ENCODE measurements around the gene QKI.
"Not testable (repeated sequence)": the region's sequence is repeated elsewhere in the genome, so short reads cannot be mapped to it uniquely, and the experiment has no call there.

QKI gene

DNA sequence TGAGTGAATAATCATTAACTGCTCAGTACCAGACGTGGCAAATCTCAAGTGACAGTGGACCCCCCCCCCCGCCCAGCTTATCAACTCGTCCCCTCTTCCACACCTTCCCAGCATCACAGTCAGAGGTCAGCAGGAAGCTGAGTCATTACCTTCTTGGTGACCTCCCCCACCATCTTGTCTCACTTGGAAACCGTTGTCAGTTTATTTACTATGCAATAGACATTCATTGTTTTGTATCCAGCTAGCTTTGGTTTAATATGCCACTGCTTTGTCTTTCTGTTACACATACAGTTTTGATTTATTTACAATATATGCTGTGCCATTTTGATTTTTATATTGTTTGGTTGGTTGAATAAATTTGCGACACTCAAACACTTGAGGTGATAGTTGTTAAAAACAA is 158.1 kb downstream of the QKI start:
- DNase-seq (ENCODE audit: low read depth in 1 of 2, low spot score in 1 of 2), result no peak

DNA sequence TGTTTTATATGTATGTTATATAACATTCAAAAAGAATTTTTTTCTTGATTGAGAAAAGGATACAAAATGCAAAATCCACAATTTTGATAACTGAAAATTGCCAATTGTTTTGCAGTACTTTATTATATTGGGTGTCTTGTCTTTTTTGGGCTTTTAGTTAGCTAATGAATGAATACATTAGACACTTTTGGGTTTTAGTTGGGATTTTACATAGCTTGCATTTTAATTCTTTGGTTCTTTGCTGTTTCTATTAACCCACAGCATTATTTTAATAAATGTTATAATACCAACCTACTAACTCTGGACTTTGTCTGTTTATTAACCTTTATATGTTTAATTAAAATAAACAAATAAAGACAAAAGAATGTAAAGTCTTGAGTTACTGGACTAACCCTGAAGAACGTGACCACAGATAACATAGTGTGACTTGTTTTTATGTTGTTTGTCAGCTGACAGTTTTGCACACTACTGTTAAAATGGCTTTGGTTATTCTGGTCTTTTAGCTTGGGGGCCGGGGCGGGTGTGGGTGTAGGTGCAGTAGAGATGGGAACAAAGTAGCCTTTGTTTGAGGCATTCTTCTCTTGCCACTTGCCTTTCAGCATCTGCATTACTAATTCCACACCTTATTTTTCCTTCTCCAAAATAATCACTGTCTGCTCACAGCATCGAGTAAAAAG is 159.1 kb downstream of the QKI start:
- DNase-seq (ENCODE audit: low read depth in 1 of 2, low spot score in 1 of 2), result no peak

DNA sequence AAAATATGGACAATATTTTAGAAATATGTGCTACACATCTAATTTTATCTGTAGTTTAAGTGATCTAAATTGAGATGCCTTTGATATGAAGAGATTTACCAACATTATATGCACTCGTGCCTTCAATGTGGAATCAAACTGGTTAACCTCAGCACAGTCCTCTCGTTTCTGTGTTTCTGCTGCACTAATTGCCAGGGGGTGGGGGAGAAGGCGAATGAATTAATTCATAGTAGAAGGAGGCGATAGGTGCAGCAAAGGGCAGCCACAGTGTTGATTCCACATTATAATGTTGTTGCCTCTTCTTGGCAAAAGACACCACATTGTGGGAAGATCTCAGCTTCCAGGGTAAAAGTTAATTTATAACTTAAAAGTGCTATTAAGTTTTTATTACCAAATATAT is 161.6 kb downstream of the QKI start:
- no peak for DNase-seq (ENCODE audit: low read depth in 1 of 2, low spot score in 1 of 2)

DNA sequence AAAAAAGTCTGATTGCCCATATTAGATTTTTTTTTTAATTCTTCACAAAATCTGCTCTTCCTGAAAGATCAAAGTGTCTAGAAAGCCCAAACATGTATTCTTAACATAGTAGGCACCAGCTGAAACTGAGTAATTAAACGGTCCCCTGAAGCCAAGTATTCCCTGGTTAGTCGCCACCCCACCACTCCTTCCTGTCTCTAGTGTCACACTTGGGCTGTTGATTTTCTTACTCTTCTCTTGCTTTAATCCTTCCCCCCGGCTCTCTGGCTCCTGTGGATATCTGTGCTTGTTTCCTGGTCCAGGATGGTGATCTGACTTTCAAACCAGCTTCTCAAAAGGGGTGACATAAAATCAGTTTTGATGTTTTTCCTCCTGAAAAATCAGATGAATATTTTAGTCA is 162.9 kb downstream of the QKI start:
- no peak for DNase-seq (ENCODE audit: low read depth in 1 of 2, low spot score in 1 of 2)

DNA sequence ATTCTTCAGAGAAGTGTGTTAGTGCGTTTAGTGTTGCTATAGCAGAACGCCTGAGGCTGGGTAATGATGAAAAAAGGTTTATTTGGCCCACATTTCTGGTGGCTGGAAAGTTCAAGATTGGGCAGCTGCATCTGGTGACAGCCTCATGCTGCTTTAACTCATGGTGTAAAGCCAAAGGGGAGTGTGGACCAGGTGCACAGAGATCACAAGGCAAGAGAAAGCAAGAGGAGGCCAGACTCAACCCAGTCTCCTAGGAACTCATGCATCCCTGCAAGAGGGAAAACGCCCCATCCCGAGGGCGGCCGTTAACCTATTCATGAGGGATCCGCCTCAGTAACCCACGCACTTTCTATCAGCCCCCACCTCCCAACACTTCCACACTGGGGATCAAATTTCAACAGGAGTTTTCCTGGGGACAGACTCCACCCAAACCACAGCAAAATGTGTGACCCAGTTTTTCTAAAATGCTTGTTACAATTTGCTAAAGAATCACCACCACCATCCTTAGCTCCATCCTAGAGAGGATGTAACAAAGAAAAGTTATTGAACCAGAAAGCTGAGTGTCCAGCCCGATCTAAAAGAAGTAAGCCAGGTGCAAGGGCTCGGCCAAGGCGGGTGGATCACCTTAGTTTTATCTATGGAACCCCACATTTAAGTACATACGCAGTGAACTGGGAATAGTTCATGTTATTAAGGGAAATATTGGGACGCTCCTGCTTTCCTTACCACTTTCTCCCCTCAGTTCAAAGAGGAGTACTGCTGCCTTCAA is 164.8 kb downstream of the QKI start:
- no peak for DNase-seq (ENCODE audit: low read depth in 1 of 2, low spot score in 1 of 2)

DNA sequence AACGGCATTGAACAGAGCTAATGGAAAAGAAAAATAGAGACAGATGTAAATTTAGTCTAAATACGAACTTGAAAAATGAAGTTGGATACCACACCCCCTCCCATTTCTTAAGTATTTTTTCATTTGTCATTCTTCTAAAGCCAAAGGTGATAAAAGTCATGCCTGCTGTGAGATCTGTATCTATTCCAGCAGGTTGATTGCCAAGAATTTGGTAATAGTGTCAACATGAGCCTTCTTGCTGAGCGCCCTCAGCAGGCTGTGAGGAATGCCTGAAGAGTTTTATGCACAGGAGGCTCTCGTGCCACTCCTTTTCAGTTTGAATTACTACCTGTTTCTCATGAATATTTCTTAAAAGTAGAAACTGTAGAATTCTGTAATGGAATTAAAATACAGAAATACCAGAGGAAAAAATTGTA is 165.4 kb downstream of the QKI start:
- no peak for DNase-seq (ENCODE audit: low read depth in 1 of 2, low spot score in 1 of 2)

DNA sequence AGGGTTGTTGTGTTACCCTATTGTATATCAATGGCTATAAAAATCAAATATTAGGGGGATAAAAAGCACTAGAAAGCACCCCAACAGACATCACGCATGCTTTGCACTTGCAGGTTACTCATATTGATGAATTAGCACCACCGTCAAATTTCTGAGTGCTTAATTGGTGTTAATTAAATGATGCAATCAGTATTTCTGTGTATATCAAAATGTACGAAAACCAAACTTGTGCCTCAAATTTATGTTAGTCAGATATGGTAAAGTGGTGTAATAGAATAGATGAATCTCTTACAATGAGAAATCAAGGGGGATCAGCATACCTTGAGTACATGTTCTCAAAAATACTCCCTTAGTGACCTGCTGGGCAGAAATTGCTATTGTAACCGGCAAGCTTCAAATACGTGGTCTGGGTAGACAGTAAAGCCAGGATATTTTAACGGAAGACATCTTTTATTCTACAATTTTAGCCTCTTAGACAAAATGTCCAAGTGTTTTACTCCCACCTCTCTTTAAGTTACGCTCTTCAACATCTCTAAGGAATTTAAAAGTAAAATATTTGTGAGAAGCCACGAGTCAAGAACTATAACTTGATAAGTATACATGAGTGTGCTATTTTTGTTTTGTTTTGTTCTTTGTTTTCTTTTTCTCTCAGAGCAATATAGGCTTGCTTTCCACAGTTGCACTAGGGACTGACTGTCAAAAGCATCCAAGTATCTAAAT is 166.0 kb downstream of the QKI start:
- DNase-seq (ENCODE audit: low read depth in 1 of 2, low spot score in 1 of 2), result no peak

DNA sequence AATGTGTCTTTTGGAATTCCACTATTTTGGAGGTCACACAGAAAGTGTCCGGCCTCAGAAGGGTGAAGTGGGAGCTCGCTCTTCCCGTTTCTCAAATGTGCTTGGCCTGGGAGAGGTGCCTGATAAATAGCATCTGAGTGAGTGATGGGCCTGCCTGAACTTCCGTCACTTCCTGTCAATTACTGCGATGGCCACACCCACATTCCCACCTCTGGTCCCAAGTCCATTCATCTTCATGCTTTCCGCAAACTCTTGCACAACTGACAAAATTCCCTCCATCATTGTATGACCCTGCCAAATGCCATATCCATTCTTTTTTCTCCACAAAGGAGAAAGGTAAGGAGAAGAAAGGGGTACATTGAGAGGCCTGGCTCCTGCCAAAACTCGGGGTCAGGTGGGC is 169.0 kb downstream of the QKI start:
- DNase-seq (ENCODE audit: low read depth in 1 of 2, low spot score in 1 of 2), result no peak

DNA sequence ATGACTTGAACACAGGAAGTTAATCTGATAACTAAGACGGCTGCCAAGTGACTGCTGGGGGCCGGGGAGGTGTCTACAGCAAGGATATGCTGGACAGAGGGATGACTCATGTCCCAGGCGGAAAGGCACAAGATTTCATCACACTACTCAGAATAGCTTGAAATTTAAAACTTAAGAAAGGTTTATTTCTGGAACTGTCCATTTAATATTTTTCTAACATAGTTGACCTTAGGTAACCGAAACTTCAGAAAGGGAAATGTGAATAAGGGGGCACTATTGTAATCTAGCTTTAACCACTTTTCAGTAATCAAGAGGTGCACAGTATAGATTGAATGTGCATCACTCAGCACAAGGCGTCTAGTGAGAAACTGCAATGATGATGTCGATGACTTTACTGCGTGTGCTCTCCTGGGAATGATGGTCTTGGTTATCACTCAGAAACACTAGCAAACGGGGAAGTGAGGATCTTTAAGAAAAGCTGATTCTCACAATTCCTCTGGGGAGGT is 171.5 kb downstream of the QKI start:
- DNase-seq (ENCODE audit: low read depth in 1 of 2, low spot score in 1 of 2), result no peak

DNA sequence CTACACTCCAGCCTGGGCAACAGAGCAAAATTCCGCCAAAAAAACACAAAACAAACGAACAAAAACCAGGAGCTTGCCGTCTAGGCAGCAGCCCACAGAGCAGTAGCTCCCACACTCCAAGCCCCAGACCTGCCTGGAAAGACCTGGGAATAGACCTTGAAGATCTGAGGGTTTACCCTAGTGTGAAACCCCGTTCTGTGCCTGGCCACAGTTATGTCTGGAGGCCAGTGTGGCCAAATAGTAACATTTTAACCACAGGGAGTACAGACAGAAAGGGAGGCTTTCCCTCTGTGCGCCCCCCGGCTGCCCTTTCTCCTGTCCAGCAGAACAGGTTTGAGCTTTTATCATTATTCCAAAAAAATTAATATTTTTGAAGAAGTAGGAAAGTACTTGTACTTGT is 172.4 kb downstream of the QKI start:
- no peak for DNase-seq (ENCODE audit: low read depth in 1 of 2, low spot score in 1 of 2)

DNA sequence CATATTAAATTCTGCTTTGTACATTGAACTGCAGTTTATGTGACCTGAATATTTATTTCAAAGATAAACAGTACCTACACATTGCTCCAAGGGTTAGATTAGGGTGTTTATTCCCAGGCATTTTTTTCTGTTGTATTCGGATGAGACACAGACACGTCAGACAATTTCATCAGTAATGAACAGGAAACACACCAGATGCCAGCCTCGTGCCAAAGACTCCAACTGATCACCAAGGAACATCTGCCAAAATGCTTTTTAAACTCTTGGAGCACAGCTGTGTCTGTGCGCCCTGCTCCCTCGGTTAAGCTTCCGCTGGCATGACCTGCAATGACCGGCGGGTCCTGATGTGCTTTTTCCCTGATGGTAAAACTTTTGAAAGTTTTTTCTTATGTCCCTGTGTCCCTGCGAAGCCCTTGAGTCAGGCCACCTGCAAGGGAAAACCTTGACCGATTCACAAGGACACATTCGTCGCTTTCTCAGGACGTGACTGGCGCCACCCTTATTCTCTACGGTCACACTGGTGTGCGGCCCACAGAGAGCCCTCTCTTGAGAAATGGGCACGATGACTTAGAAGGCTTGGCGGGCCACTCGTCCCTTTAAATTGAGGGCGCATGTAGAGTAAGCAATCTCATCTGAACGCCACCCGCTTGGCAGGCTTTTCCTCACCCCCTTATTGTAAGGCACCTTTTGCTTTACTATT is 173.9 kb downstream of the QKI start:
- no peak for DNase-seq (ENCODE audit: low read depth in 1 of 2, low spot score in 1 of 2)

DNA sequence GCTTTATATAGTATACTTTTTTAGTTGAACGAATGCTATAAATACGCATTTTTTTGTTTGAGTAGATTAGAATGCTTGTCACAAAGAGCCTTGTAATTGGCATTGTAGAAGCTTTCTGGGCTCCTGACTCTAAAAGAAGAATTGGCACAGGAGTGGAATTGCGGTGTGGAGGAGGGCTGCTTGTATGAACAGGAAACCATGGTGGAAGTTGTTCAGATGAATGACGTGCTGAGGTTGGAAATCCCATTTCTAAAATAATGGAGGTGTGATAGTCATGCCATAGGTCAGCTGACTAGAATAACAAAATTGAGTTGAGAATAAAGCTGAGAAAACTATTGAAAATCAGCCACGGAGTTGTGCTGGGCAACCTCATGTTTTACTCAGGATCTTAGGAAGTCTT is 174.9 kb downstream of the QKI start:
- DNase-seq (ENCODE audit: low read depth in 1 of 2, low spot score in 1 of 2), result no peak

DNA sequence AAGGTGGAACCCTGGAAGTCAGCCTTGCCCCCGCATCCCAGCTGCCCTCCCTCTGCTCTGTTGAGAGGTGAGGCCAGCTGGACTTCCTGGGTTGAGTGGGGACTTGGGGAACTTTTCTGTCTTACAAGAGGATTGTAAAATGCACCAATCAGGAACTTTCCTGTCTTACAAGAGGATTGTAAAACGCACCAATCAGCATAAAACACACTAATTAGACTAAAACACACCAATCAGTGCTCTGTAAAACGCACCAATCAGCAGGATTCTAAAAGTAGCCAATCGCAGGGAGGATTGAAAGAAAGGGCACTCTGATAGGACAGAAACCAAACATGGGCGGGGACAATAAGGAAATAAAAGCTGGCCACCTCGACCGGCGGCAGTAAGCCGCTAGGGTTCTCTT is 175.6 kb downstream of the QKI start:
- not testable (repeated sequence) for DNase-seq (ENCODE audit: low read depth in 1 of 2, low spot score in 1 of 2)

DNA sequence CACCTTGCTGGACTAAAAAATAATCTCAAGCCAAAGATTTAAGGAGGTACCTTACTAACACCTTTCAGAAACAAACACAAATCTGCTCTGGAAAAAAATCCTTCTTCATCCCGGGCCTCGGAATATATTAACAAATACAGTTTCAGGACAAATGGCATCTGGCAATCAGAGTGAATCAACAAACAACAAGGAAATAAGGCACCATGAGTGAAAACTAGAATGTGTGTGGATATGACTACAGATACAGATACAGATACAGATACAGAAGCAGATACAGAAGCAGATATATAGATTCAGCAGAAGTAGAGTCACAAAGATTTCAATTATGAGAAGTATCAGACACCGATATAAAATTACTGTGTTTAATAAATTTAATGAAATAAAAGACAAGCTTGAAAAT is 178.4 kb downstream of the QKI start:
- DNase-seq (ENCODE audit: low read depth in 1 of 2, low spot score in 1 of 2), result no peak

DNA sequence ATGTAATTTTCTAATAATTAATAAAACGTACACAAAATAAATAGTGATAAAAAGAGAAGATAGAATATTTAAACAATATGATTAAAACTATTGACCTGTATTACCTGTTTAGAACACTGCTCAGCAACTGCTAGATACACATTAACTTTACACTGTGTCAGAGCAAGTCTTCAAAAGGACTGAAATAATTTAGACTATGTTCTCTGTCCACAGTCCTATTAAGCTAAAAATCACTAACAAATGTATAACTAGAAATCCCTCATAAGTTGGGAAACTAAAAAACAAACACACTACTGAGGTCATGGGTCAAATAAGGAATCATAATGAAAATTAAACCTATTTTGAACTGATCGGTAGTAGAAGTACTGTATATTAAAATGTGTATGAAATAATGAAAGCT is 181.7 kb downstream of the QKI start:
- no peak for DNase-seq (ENCODE audit: low read depth in 1 of 2, low spot score in 1 of 2)

DNA sequence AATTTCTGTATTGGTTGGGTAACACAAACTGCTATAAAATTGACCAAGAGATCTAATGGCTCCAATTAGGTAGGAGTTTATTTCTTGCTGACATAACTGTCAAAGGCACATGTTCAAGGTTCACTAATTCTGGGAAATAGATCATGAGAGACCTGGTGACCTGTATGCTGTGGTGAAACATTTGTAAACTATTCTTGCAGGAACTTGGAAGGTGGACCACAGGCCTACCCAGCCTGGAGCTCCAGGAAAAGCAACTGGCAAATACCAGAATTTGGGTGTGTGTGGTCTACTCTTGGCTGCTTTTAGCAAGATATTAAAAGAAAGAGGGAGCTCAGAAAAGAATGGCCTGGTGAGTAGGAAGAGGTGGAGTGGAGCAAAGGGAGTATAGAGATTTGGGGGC is 184.6 kb downstream of the QKI start:
- DNase-seq (ENCODE audit: low read depth in 1 of 2, low spot score in 1 of 2), result no peak

DNA sequence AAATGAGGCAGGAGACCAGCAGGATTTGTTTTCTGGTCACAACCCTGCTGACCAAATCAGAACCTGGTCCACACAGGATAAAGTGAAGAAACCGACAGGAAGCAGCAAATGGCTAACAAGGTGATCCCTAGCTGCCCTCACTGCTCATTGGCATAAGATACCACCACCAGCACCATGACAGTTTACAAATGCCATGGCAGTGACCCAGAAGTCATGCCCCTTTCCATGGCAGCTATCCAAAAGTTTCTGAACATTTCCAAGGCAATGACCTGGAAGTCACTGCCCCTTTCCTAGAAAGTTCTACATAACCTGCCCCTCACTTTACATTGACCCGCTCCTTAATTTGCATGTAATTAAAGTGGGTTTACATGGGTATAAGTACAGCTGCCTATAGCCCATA is 185.2 kb downstream of the QKI start:
- no peak for DNase-seq (ENCODE audit: low read depth in 1 of 2, low spot score in 1 of 2)

DNA sequence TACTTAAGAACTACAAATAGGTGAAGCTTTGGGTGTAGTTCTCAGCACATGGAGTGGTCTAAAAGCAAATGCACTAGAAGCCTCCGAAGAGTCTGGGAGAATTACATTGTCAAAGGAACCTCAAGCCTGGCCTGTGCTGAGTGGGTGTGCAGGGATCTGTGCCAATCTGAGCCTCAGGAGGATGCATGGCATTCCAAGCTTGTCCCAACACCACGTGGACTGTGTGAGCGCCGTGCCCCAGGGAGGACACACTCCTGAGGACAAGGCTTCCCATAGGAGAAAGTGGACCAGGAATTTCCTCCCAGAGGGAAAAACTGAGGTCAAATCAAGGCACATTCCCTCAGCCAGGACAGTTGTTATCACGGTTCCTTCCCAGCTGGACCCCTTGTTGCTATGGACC is 185.8 kb downstream of the QKI start:
- no peak for DNase-seq (ENCODE audit: low read depth in 1 of 2, low spot score in 1 of 2)

DNA sequence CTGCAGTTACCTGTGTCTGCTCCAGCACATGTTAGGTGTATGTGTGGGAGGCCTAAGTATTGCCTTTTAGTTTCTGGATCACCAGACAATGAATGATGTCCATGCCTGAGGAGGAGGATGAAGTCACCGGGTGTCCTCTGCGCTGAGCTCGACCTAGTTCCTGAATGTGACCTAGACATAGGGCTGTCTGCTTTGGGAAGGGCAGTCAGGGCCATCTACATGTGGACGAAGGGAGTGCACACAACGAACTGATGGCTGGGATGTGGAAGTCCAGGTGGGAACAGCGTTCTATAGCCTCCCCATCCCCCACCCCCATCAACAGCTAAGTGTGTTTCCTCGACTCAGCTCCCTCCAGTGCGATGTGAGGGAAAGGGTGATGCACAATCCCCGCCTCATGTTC is 186.3 kb downstream of the QKI start:
- no peak for DNase-seq (ENCODE audit: low read depth in 1 of 2, low spot score in 1 of 2)

DNA sequence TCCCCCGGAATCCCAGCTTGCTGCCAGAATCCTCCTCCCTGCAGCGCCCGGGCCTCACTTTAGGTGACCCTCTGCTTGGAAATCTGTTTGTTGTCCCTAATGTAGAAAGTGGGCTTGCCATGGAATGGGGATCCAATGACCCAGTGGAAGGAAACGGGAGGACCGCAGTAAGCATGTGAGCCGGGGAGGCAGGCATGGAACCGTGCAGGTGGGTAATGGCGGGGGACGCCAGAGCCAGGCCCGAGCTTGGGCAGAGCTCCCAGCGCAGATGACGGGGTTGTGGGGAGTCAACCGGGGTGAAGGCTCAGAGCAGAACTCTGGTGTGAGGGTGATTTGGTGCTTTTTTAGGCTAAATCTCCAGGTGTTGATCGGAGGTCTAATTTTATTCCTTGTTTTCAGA is 188.3 kb downstream of the QKI start:
- no peak for DNase-seq (ENCODE audit: low read depth in 1 of 2, low spot score in 1 of 2)

DNA sequence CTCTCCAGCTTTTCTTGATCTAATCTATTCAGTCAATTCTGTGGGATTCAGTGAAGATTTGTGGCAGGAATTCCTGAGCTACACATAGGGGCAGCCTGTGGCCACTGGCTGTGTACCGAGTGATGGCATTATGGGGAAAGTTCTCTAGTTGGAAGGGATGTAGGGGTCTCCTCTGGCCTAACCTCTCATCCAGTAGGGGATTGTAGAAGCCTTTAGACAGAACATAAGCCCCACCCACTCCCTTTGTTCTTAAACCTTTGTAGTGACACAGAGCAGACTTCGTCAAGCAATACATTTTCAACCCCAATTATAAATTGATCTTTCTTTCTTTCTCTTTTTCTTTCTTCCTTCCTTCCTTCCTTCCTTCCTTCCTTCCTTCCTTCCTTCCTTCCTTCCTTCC is 188.9 kb downstream of the QKI start:
- no peak for DNase-seq (ENCODE audit: low read depth in 1 of 2, low spot score in 1 of 2)

All from activated T-helper 1 cell treated with anti-CD3 and anti-CD28 coated beads, Interleukin-2, amount 50 U/mL, for 16 hours (primary cell).